Peyer's patch (tissue), 4 donors: Measurements from ENCODE around the gene CPLANE2. TPM values are rescaled to one million over a fixed set of nuclear protein-coding genes. Genes with fewer than 3 reads are reported as not detected.
A peak's percentile ranks its signal among the peaks of the same experiment; 100 is the strongest.

ENCODE experiments used
- DNase-seq, 3 donors: peaks; one replicate each; pipeline ENCODE4 v3.0.0-alpha.2; 2017 to 2019
- H3K27ac ChIP-seq, 4 donors: fragments of 200-600 bp; sonication (generic); one replicate each; pipeline ENCODE4 v1.5.1; 2016 to 2019
- H3K27me3 ChIP-seq, 2 donors: fragments of 200-600 bp; sonication (generic); one replicate each; pipeline ENCODE4 v1.5.1; 2019
- H3K36me3 ChIP-seq, 3 donors: fragments of 200-600 bp; sonication (generic); one replicate each; pipeline ENCODE4 v1.5.1; 2016 to 2019
- H3K4me1 ChIP-seq, 4 donors: fragments of 200-600 bp; sonication (generic); one replicate each; pipeline ENCODE4 v1.5.1; 2016 to 2019
- H3K4me3 ChIP-seq, 4 donors: fragments of 200-600 bp; sonication (generic); 1 replicate in 3 of 4; 2 replicates in 1 of 4; pipeline ENCODE4 v1.5.1; 2016 to 2019; ENCODE audit warnings: mild to moderate bottlenecking in 1 of 4
- H3K9me3 ChIP-seq, 4 donors: fragments of 200-600 bp; sonication (generic); one replicate each; pipeline ENCODE4 v1.5.1; 2016 to 2019; ENCODE audit warnings: mild to moderate bottlenecking in 1 of 4
- CTCF ChIP-seq, 6 experiments: fragments of 450-650 bp in 4 of 6; fragments of 200-600 bp in 2 of 6; sonication (generic) in 1 of 6; IDR thresholded peaks; one replicate each; pipeline ENCODE4 v1.5.1; 2017 to 2019; ENCODE audit warnings: antibody characterized with exemption in 6 of 6, mild to moderate bottlenecking in 3 of 6, moderate library complexity in 1 of 6
- POLR2A ChIP-seq, 2 donors: fragments of 450-650 bp; IDR thresholded peaks; one replicate each; pipeline ENCODE4 v1.5.1; 2017; ENCODE audit warnings: antibody characterized with exemption in 2 of 2, mild to moderate bottlenecking in 2 of 2, moderate library complexity in 2 of 2
- total RNA-seq, 4 donors: library from RNA; depleted of rRNA; stranded (reverse); fragments of >200 nt; gene quantifications; one replicate each; pipeline ENCODE4 v1.1.0, GENCODE V29; 2016

Gene CPLANE2
- total RNA-seq, 4 donors from 2014 or later: 1.2 to 6.6 (median 3.4) TPM; not detected in 1

GRCh38 chr1:16243936-16244649 is 7.1 kb upstream of the CPLANE2 start:
- Histone ChIP-seq H3K9me3 (no peaks in the 10 kb centered on the region), H3K27me3 (no peaks in the 10 kb centered on the region), H3K4me3 (no peak overlapping the region), H3K27ac (no peak overlapping the region), H3K4me1 (peaks cover 0 to 21% (median 0%) of the 10 kb centered on the region in 4 donors), H3K36me3 (peaks cover 0 to 8% (median 0%) of the 10 kb centered on the region in 3 donors)
- DNase-seq: peak; percentile 76 to 93 (median 76)
- TF ChIP-seq CTCF (IDR thresholded peaks at IDR 0.05) (peak; percentile 66 to 95 (median 92)), POLR2A (IDR thresholded peaks at IDR 0.05) (no peak)

GRCh38 chr1:16243215-16243610 is 6.2 kb upstream of the CPLANE2 start:
- no peak for TF ChIP-seq CTCF (IDR thresholded peaks at IDR 0.05)
- no peak for TF ChIP-seq POLR2A (IDR thresholded peaks at IDR 0.05)
- Histone ChIP-seq H3K27me3 (no peaks in the 10 kb centered on the region), H3K4me1 (peaks cover 0 to 12% (median 0%) of the 10 kb centered on the region in 4 donors), H3K36me3 (peaks cover 0 to 8% (median 0%) of the 10 kb centered on the region in 3 donors), H3K9me3 (no peaks in the 10 kb centered on the region), H3K4me3 (no peak overlapping the region), H3K27ac (no peak overlapping the region)
- DNase-seq: no peak

- no peaks in the 10 kb centered on the region for H3K27me3 ChIP-seq
- H3K4me1 ChIP-seq: peaks cover 0 to 9% (median under 1%) of the 10 kb centered on the region in 4 donors
- no peak overlapping the region for H3K27ac ChIP-seq
- peak in 1 of 3 donors; percentile 42 for DNase-seq
- peaks cover 0 to 8% (median 0%) of the 10 kb centered on the region in 3 donors for H3K36me3 ChIP-seq
- H3K9me3 ChIP-seq: no peaks in the 10 kb centered on the region
- H3K4me3 ChIP-seq: no peak overlapping the region
- TF ChIP-seq CTCF (IDR thresholded peaks at IDR 0.05): no peak
Observed at GRCh38 chr1:16242556-16243214, 5.7 kb upstream of the CPLANE2 start.

GRCh38 chr1:16241221-16241708 is 4.3 kb upstream of the CPLANE2 start:
- H3K4me1 ChIP-seq: peaks cover 0 to 17% (median 5%) of the 10 kb centered on the region in 4 donors
- no peaks in the 10 kb centered on the region for H3K9me3 ChIP-seq
- peak in 1 of 3 donors; percentile 37 for DNase-seq
- H3K27me3 ChIP-seq: no peaks in the 10 kb centered on the region
- no peak for TF ChIP-seq CTCF (IDR thresholded peaks at IDR 0.05)
- no peak for TF ChIP-seq POLR2A (IDR thresholded peaks at IDR 0.05)
- no peak overlapping the region for H3K27ac ChIP-seq
- no peak overlapping the region for H3K4me3 ChIP-seq
- no peaks in the 10 kb centered on the region for H3K36me3 ChIP-seq

GRCh38 chr1:16239972-16240491 is 3.0 kb upstream of the CPLANE2 start:
- H3K27ac ChIP-seq: no peak overlapping the region
- H3K27me3 ChIP-seq: no peaks in the 10 kb centered on the region
- DNase-seq: no peak

More at GRCh38 chr1:16239972-16240491, 3.0 kb upstream of the CPLANE2 start:
- H3K4me1 ChIP-seq: peaks cover 0 to 24% (median 5%) of the 10 kb centered on the region in 4 donors
- H3K9me3 ChIP-seq: no peaks in the 10 kb centered on the region
- no peak overlapping the region for H3K4me3 ChIP-seq
- no peak for TF ChIP-seq POLR2A (IDR thresholded peaks at IDR 0.05)
- no peak for TF ChIP-seq CTCF (IDR thresholded peaks at IDR 0.05)
- H3K36me3 ChIP-seq: no peaks in the 10 kb centered on the region
